Right ventricle myocardium inferior (tissue), 1 donor: ENCODE results near the gene GPR27. TPM values are rescaled to one million over a fixed set of nuclear protein-coding genes. Genes with fewer than 3 reads are reported as not detected.

Experiments used
- total RNA-seq: library from RNA; stranded (reverse); fragmentation: NEBNext Ultra II Directional; extraction: Animal tissue kit (Norgen Biotek cat#: 25700); gene quantifications from one replicate; pipeline ENCODE4 v1.2.1, GENCODE V29; 2021
- donor health status: DM: no; HTN: yes; CAD: no; lungs with severe emphysema.

The GPR27 gene
- total RNA-seq, 1 donor from 2014 or later = 3.7 TPM

Other genes with a start within 250 kb of the GPR27 start
- 38.5 TPM for gene FOXP1, start 170.1 kb upstream of the GPR27 start, total RNA-seq
- gene EIF4E3, start 28.5 kb upstream of the GPR27 start, total RNA-seq = 49.2 TPM
- 0.41 TPM for gene PROK2, start 31.3 kb downstream of the GPR27 start, total RNA-seq